ENCODE measurements around the gene GDPD5. TPM values are rescaled to one million over a fixed set of nuclear protein-coding genes. Genes with fewer than 3 reads are reported as not detected.

GDPD5 gene
- total and polyA plus RNA-seq, 2 donors (not counting 1 experiment from before 2014, with no cell fraction given): 2.5 to 3.1 TPM

- H3K4me1 ChIP-seq (ENCODE audit: control insufficient read depth, extremely low read depth, insufficient read depth, low read length): no peaks in the 10 kb centered on the region
- H3K27me3 ChIP-seq (ENCODE audit: control insufficient read depth, insufficient read depth, low read length): no peaks in the 10 kb centered on the region
- no peak overlapping the region for H3K4me3 ChIP-seq (replicated peaks in 1 of 4; ENCODE audit: control extremely low read depth in 1 of 4, insufficient read depth in 1 of 4, low read depth in 3 of 4, low read length in 4 of 4)
- no peaks in the 10 kb centered on the region for H3K79me2 ChIP-seq (ENCODE audit: control insufficient read depth, insufficient read depth, low read length)
- H3K9me3 ChIP-seq (ENCODE audit: control insufficient read depth, insufficient read depth, low read depth, low read length): no peaks in the 10 kb centered on the region
- H3K9ac ChIP-seq (ENCODE audit: insufficient read depth, low read length): no peak overlapping the region
- no peak overlapping the region for H2AFZ ChIP-seq (ENCODE audit: low read length)
- DNase-seq (ENCODE audit: low read depth in 2 of 2): no peak
- no peak overlapping the region for H3K27ac ChIP-seq (ENCODE audit: insufficient read depth, low read length)
- H4K20me1 ChIP-seq (ENCODE audit: control insufficient read depth, extremely low read depth, insufficient read depth, low read length): peaks cover 1% of the 10 kb centered on the region
- no peak overlapping the region for H3K4me2 ChIP-seq (ENCODE audit: extremely low read depth, insufficient read depth, low read length)
- H3K36me3 ChIP-seq (ENCODE audit: control insufficient read depth, insufficient read depth, low read length): no peaks in the 10 kb centered on the region
- TF ChIP-seq, protein P1, sequence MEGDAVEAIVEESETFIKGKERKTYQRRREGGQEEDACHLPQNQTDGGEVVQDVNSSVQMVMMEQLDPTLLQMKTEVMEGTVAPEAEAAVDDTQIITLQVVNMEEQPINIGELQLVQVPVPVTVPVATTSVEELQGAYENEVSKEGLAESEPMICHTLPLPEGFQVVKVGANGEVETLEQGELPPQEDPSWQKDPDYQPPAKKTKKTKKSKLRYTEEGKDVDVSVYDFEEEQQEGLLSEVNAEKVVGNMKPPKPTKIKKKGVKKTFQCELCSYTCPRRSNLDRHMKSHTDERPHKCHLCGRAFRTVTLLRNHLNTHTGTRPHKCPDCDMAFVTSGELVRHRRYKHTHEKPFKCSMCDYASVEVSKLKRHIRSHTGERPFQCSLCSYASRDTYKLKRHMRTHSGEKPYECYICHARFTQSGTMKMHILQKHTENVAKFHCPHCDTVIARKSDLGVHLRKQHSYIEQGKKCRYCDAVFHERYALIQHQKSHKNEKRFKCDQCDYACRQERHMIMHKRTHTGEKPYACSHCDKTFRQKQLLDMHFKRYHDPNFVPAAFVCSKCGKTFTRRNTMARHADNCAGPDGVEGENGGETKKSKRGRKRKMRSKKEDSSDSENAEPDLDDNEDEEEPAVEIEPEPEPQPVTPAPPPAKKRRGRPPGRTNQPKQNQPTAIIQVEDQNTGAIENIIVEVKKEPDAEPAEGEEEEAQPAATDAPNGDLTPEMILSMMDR (conservative IDR thresholded peaks at IDR 0.05 in 1 of 2, IDR thresholded peaks at IDR 0.05 in 1 of 2; ENCODE audit: low read depth in 1 of 2, low read length in 2 of 2): no peak
- no peak for TF ChIP-seq EZH2 (IDR thresholded peaks at IDR 0.05; ENCODE audit: low read length, missing control alignments)
Measured at GRCh38 chr11:75505916-75506692, 19.6 kb downstream of the GDPD5 start.

DNA sequence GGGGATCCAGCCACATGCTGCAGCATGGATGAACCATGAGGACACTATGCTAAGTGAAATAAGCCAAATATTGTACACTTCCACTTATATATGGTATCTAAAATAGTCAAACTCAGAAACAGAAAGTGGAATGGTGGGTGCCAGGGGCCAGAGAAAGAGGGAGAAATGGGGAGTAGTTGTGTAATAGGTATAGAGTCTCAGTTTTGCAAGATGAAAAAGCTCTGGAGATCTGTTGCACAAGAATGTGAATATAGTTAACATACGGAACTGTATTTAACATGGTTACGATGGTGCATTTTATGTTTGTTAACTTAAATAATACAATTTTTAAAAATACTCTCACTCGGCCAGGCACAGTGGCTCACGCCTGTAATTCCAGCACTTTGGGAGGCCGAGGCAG, 21.2 kb downstream of the GDPD5 start:
- Histone ChIP-seq H3K4me3 (replicated peaks in 1 of 4; ENCODE audit: control extremely low read depth in 1 of 4, insufficient read depth in 1 of 4, low read depth in 3 of 4, low read length in 4 of 4) (no peak overlapping the region), H4K20me1 (ENCODE audit: control insufficient read depth, extremely low read depth, insufficient read depth, low read length) (peaks cover 1% of the 10 kb centered on the region), H3K4me1 (ENCODE audit: control insufficient read depth, extremely low read depth, insufficient read depth, low read length) (peaks cover 7% of the 10 kb centered on the region), H3K36me3 (ENCODE audit: control insufficient read depth, insufficient read depth, low read length) (no peaks in the 10 kb centered on the region), H3K27ac (ENCODE audit: insufficient read depth, low read length) (no peak overlapping the region), H3K79me2 (ENCODE audit: control insufficient read depth, insufficient read depth, low read length) (no peaks in the 10 kb centered on the region), H2AFZ (ENCODE audit: low read length) (no peak overlapping the region), H3K4me2 (ENCODE audit: extremely low read depth, insufficient read depth, low read length) (no peak overlapping the region), H3K9ac (ENCODE audit: insufficient read depth, low read length) (no peak overlapping the region), H3K27me3 (ENCODE audit: control insufficient read depth, insufficient read depth, low read length) (no peaks in the 10 kb centered on the region), H3K9me3 (ENCODE audit: control insufficient read depth, insufficient read depth, low read depth, low read length) (no peaks in the 10 kb centered on the region)
- TF ChIP-seq EZH2 (IDR thresholded peaks at IDR 0.05; ENCODE audit: low read length, missing control alignments): no peak
- TF ChIP-seq, protein P1 (conservative IDR thresholded peaks at IDR 0.05 in 1 of 2, IDR thresholded peaks at IDR 0.05 in 1 of 2; ENCODE audit: low read depth in 1 of 2, low read length in 2 of 2): no peak
- no peak for DNase-seq (ENCODE audit: low read depth in 2 of 2)

DNA sequence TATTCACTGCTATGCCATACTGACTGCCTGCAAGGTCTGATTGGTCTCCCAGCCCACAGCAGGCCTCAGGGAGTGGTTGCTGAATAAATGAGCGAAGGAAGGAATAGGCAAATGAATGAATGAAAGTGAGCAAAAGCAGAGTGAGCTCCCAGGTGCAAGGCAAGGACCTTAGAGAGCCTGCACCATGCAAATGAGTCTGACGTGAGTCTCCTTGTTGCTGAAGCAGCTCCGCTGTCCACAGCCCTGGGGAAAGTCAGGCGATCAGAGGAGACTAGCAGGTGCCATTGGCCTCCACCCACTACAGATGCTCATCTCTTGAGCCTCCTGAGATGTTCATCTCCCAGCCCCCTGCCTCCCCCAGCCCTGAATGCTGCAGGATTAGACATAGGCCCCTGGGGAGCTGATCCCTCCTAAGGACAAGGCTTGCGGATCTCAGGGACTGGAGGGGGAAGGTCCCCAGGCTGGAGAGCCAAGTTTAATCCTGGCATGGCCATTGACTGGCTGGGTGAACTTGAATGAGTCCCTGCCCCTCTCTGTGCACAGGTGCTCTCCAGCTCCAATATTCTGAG, 22.1 kb downstream of the GDPD5 start:
- Histone ChIP-seq H3K4me2 (ENCODE audit: extremely low read depth, insufficient read depth, low read length) (no peak overlapping the region), H3K9ac (ENCODE audit: insufficient read depth, low read length) (no peak overlapping the region), H3K79me2 (ENCODE audit: control insufficient read depth, insufficient read depth, low read length) (no peaks in the 10 kb centered on the region), H2AFZ (ENCODE audit: low read length) (no peak overlapping the region), H3K4me3 (replicated peaks in 1 of 4; ENCODE audit: control extremely low read depth in 1 of 4, insufficient read depth in 1 of 4, low read depth in 3 of 4, low read length in 4 of 4) (no peak overlapping the region), H3K27ac (ENCODE audit: insufficient read depth, low read length) (no peak overlapping the region), H4K20me1 (ENCODE audit: control insufficient read depth, extremely low read depth, insufficient read depth, low read length) (peaks cover 1% of the 10 kb centered on the region), H3K4me1 (ENCODE audit: control insufficient read depth, extremely low read depth, insufficient read depth, low read length) (peaks cover 12% of the 10 kb centered on the region), H3K9me3 (ENCODE audit: control insufficient read depth, insufficient read depth, low read depth, low read length) (no peaks in the 10 kb centered on the region), H3K36me3 (ENCODE audit: control insufficient read depth, insufficient read depth, low read length) (no peaks in the 10 kb centered on the region), H3K27me3 (ENCODE audit: control insufficient read depth, insufficient read depth, low read length) (no peaks in the 10 kb centered on the region)
- TF ChIP-seq, protein P1 (conservative IDR thresholded peaks at IDR 0.05 in 1 of 2, IDR thresholded peaks at IDR 0.05 in 1 of 2; ENCODE audit: low read depth in 1 of 2, low read length in 2 of 2): no peak
- TF ChIP-seq EZH2 (IDR thresholded peaks at IDR 0.05; ENCODE audit: low read length, missing control alignments): no peak
- DNase-seq (ENCODE audit: low read depth in 2 of 2): no peak

Data from fibroblast of lung (primary cell).